ENCODE data around the gene ABHD8.
A peak's percentile ranks its signal among the peaks of the same experiment; 100 is the strongest.

The ABHD8 gene

DNA sequence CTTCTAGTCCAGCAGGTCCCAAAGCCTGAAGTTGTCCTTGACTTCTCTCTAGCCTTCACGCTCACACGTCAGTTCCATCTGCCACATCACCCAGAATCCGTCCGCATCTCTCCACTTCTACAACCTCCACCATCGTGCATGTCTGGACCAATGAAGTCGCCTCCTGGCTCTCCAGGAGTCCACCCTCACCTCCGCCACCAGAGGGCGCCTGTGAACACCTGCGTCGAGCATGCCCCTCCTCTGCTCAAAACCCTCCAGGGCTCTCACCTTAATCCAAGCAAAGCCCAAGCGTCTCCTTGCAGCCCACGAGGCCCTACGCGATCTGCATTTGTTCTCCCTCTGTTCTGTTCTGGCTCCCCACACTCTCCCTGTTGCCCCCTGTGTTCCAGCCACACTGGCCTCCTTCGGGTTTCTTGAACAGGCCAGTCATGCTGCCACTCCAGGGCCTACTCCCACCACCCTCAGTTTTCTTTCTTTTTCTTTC is 42.3 kb downstream of the ABHD8 start:
- TF ChIP-seq, protein P1, sequence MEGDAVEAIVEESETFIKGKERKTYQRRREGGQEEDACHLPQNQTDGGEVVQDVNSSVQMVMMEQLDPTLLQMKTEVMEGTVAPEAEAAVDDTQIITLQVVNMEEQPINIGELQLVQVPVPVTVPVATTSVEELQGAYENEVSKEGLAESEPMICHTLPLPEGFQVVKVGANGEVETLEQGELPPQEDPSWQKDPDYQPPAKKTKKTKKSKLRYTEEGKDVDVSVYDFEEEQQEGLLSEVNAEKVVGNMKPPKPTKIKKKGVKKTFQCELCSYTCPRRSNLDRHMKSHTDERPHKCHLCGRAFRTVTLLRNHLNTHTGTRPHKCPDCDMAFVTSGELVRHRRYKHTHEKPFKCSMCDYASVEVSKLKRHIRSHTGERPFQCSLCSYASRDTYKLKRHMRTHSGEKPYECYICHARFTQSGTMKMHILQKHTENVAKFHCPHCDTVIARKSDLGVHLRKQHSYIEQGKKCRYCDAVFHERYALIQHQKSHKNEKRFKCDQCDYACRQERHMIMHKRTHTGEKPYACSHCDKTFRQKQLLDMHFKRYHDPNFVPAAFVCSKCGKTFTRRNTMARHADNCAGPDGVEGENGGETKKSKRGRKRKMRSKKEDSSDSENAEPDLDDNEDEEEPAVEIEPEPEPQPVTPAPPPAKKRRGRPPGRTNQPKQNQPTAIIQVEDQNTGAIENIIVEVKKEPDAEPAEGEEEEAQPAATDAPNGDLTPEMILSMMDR (IDR thresholded peaks at IDR 0.05; ENCODE audit: low read length, missing control alignments), result peak; percentile 94
- H3K4me3 ChIP-seq (replicated peaks; ENCODE audit: low read depth, low read length), result no peak overlapping the region
- peak; percentile 81 for DNase-seq (ENCODE audit: low read depth)

DNA sequence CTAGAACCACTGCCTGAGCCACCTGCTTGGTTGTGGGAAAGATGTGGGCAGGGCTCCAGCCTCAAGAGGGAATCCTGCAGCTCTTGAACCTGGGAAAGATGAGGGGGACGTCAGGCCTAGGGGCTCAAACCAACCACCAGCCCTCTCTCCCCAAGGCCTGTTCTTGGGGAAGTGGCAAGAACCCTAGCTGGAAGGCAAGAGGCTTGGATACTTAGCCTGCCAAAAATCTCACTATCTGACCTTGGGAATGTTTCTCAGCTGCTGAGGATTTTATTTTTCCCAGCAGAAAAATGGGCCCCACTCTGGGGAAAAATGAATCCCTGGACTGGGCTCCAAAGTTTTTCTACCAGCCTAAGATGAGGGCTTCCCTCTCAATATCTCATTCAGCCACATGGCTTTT is 43.3 kb downstream of the ABHD8 start:
- TF ChIP-seq, protein P1 (IDR thresholded peaks at IDR 0.05; ENCODE audit: low read length, missing control alignments), result no peak
- H3K4me3 ChIP-seq (replicated peaks; ENCODE audit: low read depth, low read length), result no peak overlapping the region
- no peak for DNase-seq (ENCODE audit: low read depth)

DNA sequence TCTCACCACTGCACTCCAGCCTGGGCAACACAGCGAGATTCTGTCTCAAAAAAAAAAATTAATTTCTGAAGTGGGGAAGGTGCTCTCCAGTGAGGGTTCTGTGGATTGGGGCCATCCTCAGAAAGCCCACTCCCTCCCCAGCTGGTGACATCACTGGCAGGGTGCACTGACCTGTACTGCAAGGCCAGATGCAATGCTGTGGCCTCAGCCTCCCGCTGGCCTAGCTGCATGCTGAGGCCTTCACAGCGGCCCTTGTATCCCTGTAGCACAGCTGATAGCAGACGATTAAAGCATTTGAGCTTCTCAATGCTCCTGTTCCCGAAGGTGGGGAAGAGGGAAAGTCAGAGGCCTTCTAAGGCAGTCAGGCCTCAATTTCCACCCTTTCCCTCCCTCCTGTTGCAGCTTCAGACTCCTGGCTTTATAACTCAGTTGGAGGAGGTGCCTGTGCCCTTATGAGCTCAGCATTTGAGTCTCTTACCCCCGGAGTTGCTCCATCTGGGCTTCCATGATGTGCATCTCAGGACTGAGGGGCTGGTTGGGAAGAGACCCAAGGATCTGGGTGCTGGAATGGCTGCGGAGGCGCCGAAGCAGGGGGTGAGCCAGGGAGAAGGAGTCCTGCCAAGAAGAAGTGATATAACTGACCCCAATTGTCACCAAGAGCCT is 44.0 kb downstream of the ABHD8 start:
- H3K4me3 ChIP-seq (replicated peaks; ENCODE audit: low read depth, low read length), result no peak overlapping the region
- DNase-seq (ENCODE audit: low read depth), result no peak
- TF ChIP-seq, protein P1 (IDR thresholded peaks at IDR 0.05; ENCODE audit: low read length, missing control alignments), result no peak

DNA sequence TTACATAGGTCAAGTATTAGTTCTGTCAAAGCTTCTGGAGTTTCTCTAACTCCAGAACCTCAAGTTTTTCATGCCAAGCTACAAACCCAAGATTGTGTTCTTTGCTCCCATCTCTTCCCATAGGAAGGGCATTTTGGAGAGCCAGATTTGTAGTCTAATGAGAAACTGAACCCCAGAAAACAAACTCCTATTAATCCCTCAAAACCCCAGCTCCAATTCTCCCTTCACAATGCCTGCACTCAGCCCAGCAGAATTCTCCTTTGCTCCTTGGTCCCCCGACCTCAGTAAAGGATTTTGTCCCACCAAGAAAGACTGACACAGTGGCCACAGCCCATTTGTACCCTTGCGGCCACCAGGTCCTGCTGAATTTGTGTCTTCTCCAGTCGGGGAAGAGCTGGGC is 47.1 kb downstream of the ABHD8 start:
- H3K4me3 ChIP-seq (replicated peaks; ENCODE audit: low read depth, low read length), result no peak overlapping the region
- TF ChIP-seq, protein P1 (IDR thresholded peaks at IDR 0.05; ENCODE audit: low read length, missing control alignments), result no peak
- DNase-seq (ENCODE audit: low read depth), result no peak

DNA sequence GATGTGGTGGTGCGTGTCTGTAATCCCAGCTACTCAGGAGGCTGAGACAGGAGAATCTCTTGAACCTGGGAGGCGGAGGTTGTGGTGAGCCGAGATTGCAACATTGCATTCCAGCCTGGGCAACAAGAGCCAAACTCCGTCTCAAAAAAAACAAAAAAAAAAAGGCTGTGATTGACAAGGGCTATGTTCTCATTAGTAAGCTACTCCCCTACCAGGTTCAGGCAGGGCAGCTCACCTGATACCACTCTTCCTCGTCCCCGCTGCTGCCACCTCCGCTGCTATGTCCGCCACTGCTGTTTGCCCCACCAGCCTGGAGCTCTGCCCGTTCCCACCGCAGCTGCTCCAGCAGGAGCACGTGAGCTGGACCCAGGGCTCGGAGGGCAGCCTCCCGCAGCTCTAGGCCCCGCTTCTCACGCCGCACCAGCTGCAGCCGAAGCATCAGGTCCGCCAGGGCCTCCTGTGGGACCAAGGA is 48.0 kb downstream of the ABHD8 start:
- TF ChIP-seq, protein P1 (IDR thresholded peaks at IDR 0.05; ENCODE audit: low read length, missing control alignments), result no peak
- DNase-seq (ENCODE audit: low read depth), result no peak
- no peak overlapping the region for H3K4me3 ChIP-seq (replicated peaks; ENCODE audit: low read depth, low read length)

DNA sequence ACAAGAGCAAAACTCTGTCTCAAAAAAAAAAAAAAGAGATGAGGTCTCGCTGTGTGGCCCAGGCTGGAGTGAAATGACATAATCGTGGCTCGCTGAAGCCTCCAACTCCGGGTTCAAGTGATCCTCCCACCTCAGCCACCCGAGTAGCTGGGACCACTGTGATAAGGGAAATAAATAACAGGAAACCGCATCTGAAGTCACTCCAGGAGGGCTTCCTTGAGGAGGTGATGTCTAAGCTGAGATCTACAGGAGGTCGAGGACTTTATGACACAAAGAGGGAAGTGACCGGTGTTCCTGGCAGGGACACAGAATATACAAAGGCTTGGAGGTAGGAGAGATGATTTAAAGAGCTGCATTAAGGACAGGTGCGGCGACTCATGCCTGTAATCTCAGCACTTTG is 48.6 kb downstream of the ABHD8 start:
- DNase-seq (ENCODE audit: low read depth), result no peak
- H3K4me3 ChIP-seq (replicated peaks; ENCODE audit: low read depth, low read length), result no peak overlapping the region
- TF ChIP-seq, protein P1 (IDR thresholded peaks at IDR 0.05; ENCODE audit: low read length, missing control alignments), result no peak
